HFFc6 (cell line): ENCODE measurements around the gene CLSTN1. TPM values are rescaled to one million over a fixed set of nuclear protein-coding genes. Genes with fewer than 3 reads are reported as not detected.

ENCODE experiments used
- DNase-seq: peaks from one replicate; pipeline ENCODE4 v3.0.0-alpha.2; 2018
- H3K27ac Mint-ChIP-seq: 2 replicates; pipeline ENCODE4 v1.8.0; 2020; ENCODE audit warnings: mild to moderate bottlenecking, mixed read lengths
- H3K27me3 Mint-ChIP-seq: 2 replicates; pipeline ENCODE4 v1.8.0; 2021; ENCODE audit warnings: mild to moderate bottlenecking, moderate library complexity, mixed read lengths; ENCODE audit not compliant: insufficient read depth
- H3K36me3 Mint-ChIP-seq: 2 replicates; pipeline ENCODE4 v1.8.0; 2021; ENCODE audit warnings: low read depth, mixed read lengths
- H3K4me1 Mint-ChIP-seq: 2 replicates; pipeline ENCODE4 v1.8.0; 2020; ENCODE audit warnings: low read depth, mixed read lengths
- H3K4me3 Mint-ChIP-seq: 2 replicates; pipeline ENCODE4 v1.8.0; 2020; ENCODE audit warnings: mild to moderate bottlenecking, moderate library complexity, mixed read lengths
- H3K9me3 Mint-ChIP-seq: 2 replicates; pipeline ENCODE4 v1.8.0; 2020; ENCODE audit warnings: mild to moderate bottlenecking, mixed read lengths
- CTCF ChIP-seq: fragments of 200-600 bp; sonication (generic); IDR thresholded peaks from 2 replicates; pipeline ENCODE4 v1.5.0; 2021; ENCODE audit warnings: antibody characterized with exemption, mild to moderate bottlenecking
- long read RNA-seq: library from polyadenylated mRNA; unstranded; transcript quantifications from one replicate; pipeline ENCODE4 v2.0.0, GENCODE V29; 2019
- total RNA-seq, 6 experiments: library from RNA; stranded (reverse); fragmentation: NEBNext Ultra II Directional; extraction: Animal tissue kit (Norgen Biotek cat#: 25700); gene quantifications; 2 replicates in 1 of 6; 3 replicates in 5 of 6; pipeline ENCODE4 v1.2.3, GENCODE V29; 2021

The CLSTN1 gene
- total RNA-seq = 100 to 1,000 TPM; 128 to 151 (median 137) TPM
- long read RNA-seq, partial matches to known transcripts = 25 of 25 reads
- long read RNA-seq, other reads (novel, unspliced or antisense) = 0 of 25 reads

GRCh38 chr1:9823943-9824701 lies at the start of gene CLSTN1:
TSS of gene CLSTN1 (minus strand) at chr1:9823965. CDS start at chr1:9823733, 232 bp downstream.
- Mint-ChIP-seq H3K36me3 (peaks cover 4% of the 10 kb centered on the region; the same call in 1 of the 2 replicates), H3K27me3 (peaks cover 3% of the 10 kb centered on the region), H3K4me3 (peak within 1 kb of the TSS; percentile 98), H3K27ac (peak within 1 kb of the TSS; percentile 80), H3K4me1 (peaks cover 46% of the 10 kb centered on the region), H3K9me3 (no peaks in the 10 kb centered on the region)
- TF ChIP-seq CTCF = no peak
- peak; percentile 70 for DNase-seq

- Mint-ChIP-seq H3K4me1 (peaks cover 14% of the 10 kb centered on the region), H3K27me3 (peaks cover 1% of the 10 kb centered on the region; the same call in 1 of the 2 replicates), H3K4me3 (no peak overlapping the region), H3K36me3 (no peaks in the 10 kb centered on the region), H3K27ac (no peak overlapping the region), H3K9me3 (no peaks in the 10 kb centered on the region)
- TF ChIP-seq CTCF = no peak
- DNase-seq = no peak
These were observed 49.6 kb upstream of the CLSTN1 start for GRCh38 chr1:9873385-9873784.

- H3K27ac Mint-ChIP-seq = no peak overlapping the region
These were observed 48.8 kb upstream of the CLSTN1 start for GRCh38 chr1:9872430-9873165.

GRCh38 chr1:9871707-9872425 lies 48.1 kb upstream of the CLSTN1 start:
- no peaks in the 10 kb centered on the region for H3K9me3 Mint-ChIP-seq
- TF ChIP-seq CTCF = no peak
- H3K27ac Mint-ChIP-seq = no peak overlapping the region
- peaks cover 14% of the 10 kb centered on the region for H3K4me1 Mint-ChIP-seq
- no peak overlapping the region for H3K4me3 Mint-ChIP-seq
- H3K36me3 Mint-ChIP-seq = no peaks in the 10 kb centered on the region; the same call in 1 of the 2 replicates
- peaks cover 1% of the 10 kb centered on the region; the same call in 1 of the 2 replicates for H3K27me3 Mint-ChIP-seq
- no peak for DNase-seq

More at GRCh38 chr1:9872430-9873165, 48.8 kb upstream of the CLSTN1 start:
- Mint-ChIP-seq H3K9me3 (no peaks in the 10 kb centered on the region), H3K27me3 (peaks cover 1% of the 10 kb centered on the region; the same call in 1 of the 2 replicates), H3K4me1 (peaks cover 14% of the 10 kb centered on the region), H3K4me3 (no peak overlapping the region), H3K36me3 (no peaks in the 10 kb centered on the region)
- no peak for TF ChIP-seq CTCF
- DNase-seq = no peak

- peaks cover 1% of the 10 kb centered on the region for H3K27me3 Mint-ChIP-seq
- no peak for DNase-seq
- H3K36me3 Mint-ChIP-seq = no peaks in the 10 kb centered on the region; the same call in 1 of the 2 replicates
- H3K9me3 Mint-ChIP-seq = no peaks in the 10 kb centered on the region
- TF ChIP-seq CTCF = no peak
- no peak overlapping the region for H3K4me3 Mint-ChIP-seq
- peaks cover 15% of the 10 kb centered on the region for H3K4me1 Mint-ChIP-seq
- no peak overlapping the region for H3K27ac Mint-ChIP-seq
These were observed 47.3 kb upstream of the CLSTN1 start for GRCh38 chr1:9871021-9871420.
